Stimulated activated CD4-positive, alpha-beta T cell treated with anti-CD3 and anti-CD28 coated beads, Interleukin-4, amount 100 ng/mL, for 24 hours (primary cell): ENCODE results near the gene RAPH1.
"Not testable (repeated sequence)": the region's sequence is repeated elsewhere in the genome, so short reads cannot be mapped to it uniquely, and the experiment has no call there.

ENCODE experiments used
- DNase-seq: peaks from one replicate; pipeline ENCODE4 v3.0.0-alpha.2; 2020

Gene RAPH1

GRCh38 chr2:203418271-203418670 lies 116.8 kb downstream of the RAPH1 start:
- no peak for DNase-seq

GRCh38 chr2:203413796-203414195 lies 121.3 kb downstream of the RAPH1 start:
- no peak for DNase-seq

GRCh38 chr2:203412546-203413331 lies 122.4 kb downstream of the RAPH1 start:
- DNase-seq = no peak

- no peak for DNase-seq
Observed at GRCh38 chr2:203407496-203407895, 127.6 kb downstream of the RAPH1 start.

GRCh38 chr2:203404996-203405395 lies 130.1 kb downstream of the RAPH1 start:
- DNase-seq = no peak

- no peak for DNase-seq
Observed at GRCh38 chr2:203400805-203401585, 134.1 kb downstream of the RAPH1 start.

GRCh38 chr2:203399031-203399430 lies 136.1 kb downstream of the RAPH1 start:
- no peak for DNase-seq

- no peak for DNase-seq
Observed at GRCh38 chr2:203396667-203397066, 138.4 kb downstream of the RAPH1 start.

GRCh38 chr2:203395858-203396257 lies 139.2 kb downstream of the RAPH1 start:
- DNase-seq = no peak

GRCh38 chr2:203394519-203395227 lies 140.4 kb downstream of the RAPH1 start:
- no peak for DNase-seq

GRCh38 chr2:203388153-203388552 lies 146.9 kb downstream of the RAPH1 start:
- DNase-seq = not testable (repeated sequence)

- DNase-seq = no peak
Observed at GRCh38 chr2:203383038-203383437, 152.1 kb downstream of the RAPH1 start.

GRCh38 chr2:203379156-203379555 lies 155.9 kb downstream of the RAPH1 start:
- no peak for DNase-seq

- DNase-seq = no peak
Observed at GRCh38 chr2:203376173-203376572, 158.9 kb downstream of the RAPH1 start.

GRCh38 chr2:203372706-203373105 lies 162.4 kb downstream of the RAPH1 start:
- not testable (repeated sequence) for DNase-seq

- no peak for DNase-seq
Observed at GRCh38 chr2:203366639-203367466, 168.2 kb downstream of the RAPH1 start.

GRCh38 chr2:203361922-203362321 lies 173.2 kb downstream of the RAPH1 start:
- DNase-seq = no peak

GRCh38 chr2:203361495-203361894 lies 173.6 kb downstream of the RAPH1 start:
- no peak for DNase-seq

GRCh38 chr2:203360833-203361430 lies 174.2 kb downstream of the RAPH1 start:
- no peak for DNase-seq

- DNase-seq = no peak
Observed at GRCh38 chr2:203359450-203359849, 175.7 kb downstream of the RAPH1 start.

GRCh38 chr2:203354966-203355365 lies 180.1 kb downstream of the RAPH1 start:
- no peak for DNase-seq

- DNase-seq = no peak
Observed at GRCh38 chr2:203352604-203353255, 182.4 kb downstream of the RAPH1 start.
